ENCODE data around the gene ITIH2.

ITIH2 gene

DNA sequence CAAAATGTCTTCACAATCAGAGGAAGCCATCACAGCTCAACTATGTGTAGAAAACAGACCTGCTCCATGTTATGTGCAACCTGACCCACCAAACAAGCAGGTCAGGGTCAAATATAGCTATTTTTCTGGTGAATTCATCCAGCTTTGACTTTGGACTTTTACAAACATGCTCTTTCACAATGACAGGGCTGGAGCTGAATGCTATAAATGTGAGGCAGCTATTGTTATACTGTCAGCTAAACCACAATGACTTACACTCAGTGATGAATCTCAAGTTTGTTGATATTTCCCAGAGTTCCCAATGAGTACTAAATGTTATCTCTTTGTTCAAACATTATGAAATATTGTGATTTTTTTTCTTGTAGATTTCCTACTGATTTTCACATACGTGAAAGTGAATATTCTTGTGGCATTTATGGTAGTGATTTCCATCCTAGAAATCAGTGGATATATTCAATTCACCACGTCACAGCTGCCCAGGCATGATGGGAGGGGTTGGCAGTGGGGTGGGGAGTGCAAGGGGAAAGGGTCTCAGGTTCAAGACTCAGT lies 2.5 kb upstream of the ITIH2 start:
- peak; percentile 2 for DNase-seq (ENCODE audit: low read depth)
- TF ChIP-seq, protein P1, sequence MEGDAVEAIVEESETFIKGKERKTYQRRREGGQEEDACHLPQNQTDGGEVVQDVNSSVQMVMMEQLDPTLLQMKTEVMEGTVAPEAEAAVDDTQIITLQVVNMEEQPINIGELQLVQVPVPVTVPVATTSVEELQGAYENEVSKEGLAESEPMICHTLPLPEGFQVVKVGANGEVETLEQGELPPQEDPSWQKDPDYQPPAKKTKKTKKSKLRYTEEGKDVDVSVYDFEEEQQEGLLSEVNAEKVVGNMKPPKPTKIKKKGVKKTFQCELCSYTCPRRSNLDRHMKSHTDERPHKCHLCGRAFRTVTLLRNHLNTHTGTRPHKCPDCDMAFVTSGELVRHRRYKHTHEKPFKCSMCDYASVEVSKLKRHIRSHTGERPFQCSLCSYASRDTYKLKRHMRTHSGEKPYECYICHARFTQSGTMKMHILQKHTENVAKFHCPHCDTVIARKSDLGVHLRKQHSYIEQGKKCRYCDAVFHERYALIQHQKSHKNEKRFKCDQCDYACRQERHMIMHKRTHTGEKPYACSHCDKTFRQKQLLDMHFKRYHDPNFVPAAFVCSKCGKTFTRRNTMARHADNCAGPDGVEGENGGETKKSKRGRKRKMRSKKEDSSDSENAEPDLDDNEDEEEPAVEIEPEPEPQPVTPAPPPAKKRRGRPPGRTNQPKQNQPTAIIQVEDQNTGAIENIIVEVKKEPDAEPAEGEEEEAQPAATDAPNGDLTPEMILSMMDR (conservative IDR thresholded peaks at IDR 0.05; ENCODE audit: control insufficient read depth, insufficient read depth, low read depth, low read length): no peak
- no peak overlapping the region for H3K4me3 ChIP-seq (ENCODE audit: control insufficient read depth, low read depth, low read length)

DNA sequence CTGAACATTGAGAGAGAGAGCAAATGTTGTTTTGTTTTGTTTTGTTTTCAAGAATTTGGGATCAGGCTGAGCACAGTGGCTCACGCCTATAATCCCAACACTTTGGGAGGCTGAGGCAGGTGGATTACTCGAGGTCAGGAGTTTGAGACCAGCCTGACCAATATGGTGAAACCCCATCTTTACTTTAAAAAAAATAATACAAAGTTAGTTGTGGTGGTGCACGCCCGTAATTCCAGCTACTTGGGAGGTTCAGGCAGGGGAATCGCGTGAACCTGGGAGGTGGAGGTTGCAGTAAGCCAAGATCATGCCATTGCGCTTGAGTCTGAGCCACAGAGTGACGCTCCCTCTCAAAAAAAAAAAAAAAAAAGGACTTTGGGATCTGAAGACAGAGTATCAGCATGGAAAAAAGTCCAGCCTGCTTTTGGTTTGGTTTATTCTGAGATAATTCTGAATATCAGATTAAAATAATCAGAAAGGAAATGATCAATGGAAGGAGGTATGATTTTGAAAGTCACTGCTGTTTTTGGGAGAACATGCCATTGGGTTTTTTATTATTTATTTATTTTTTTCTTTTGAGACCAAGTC lies 1.9 kb upstream of the ITIH2 start:
- TF ChIP-seq, protein P1 (conservative IDR thresholded peaks at IDR 0.05; ENCODE audit: control insufficient read depth, insufficient read depth, low read depth, low read length): no peak
- no peak for DNase-seq (ENCODE audit: low read depth)
- H3K4me3 ChIP-seq (ENCODE audit: control insufficient read depth, low read depth, low read length): no peak overlapping the region

GRCh38 chr10:7702288-7702812 lies 766 bp upstream of the ITIH2 start:
- TF ChIP-seq, protein P1 (conservative IDR thresholded peaks at IDR 0.05; ENCODE audit: control insufficient read depth, insufficient read depth, low read depth, low read length): no peak
- H3K4me3 ChIP-seq (ENCODE audit: control insufficient read depth, low read depth, low read length): no peak overlapping the region
- no peak for DNase-seq (ENCODE audit: low read depth)

GRCh38 chr10:7704071-7705016 lies 1.2 kb downstream of the ITIH2 start:
- DNase-seq (ENCODE audit: low read depth): no peak
- TF ChIP-seq, protein P1 (conservative IDR thresholded peaks at IDR 0.05; ENCODE audit: control insufficient read depth, insufficient read depth, low read depth, low read length): no peak
- no peak overlapping the region for H3K4me3 ChIP-seq (ENCODE audit: control insufficient read depth, low read depth, low read length)

DNA sequence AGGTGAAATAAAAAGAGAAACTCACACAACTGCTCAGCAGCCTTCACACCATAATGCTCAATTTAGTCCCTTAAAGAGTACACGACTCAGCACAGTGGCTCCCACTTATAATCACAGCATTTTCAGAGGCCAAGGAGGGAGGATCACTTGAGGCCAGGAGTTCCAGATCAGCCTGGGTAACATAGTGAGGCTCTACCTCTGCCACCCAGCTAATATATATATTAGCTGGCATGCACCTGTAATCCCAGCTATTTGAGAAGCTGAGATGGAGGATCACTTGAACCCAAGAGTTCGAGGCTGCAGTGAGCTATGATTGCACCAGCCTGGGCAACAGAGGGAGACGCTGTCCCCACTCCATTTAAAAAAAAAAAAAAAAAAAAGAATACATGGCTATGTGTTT lies 2.2 kb downstream of the ITIH2 start:
- no peak overlapping the region for H3K4me3 ChIP-seq (ENCODE audit: control insufficient read depth, low read depth, low read length)
- TF ChIP-seq, protein P1 (conservative IDR thresholded peaks at IDR 0.05; ENCODE audit: control insufficient read depth, insufficient read depth, low read depth, low read length): no peak
- no peak for DNase-seq (ENCODE audit: low read depth)

DNA sequence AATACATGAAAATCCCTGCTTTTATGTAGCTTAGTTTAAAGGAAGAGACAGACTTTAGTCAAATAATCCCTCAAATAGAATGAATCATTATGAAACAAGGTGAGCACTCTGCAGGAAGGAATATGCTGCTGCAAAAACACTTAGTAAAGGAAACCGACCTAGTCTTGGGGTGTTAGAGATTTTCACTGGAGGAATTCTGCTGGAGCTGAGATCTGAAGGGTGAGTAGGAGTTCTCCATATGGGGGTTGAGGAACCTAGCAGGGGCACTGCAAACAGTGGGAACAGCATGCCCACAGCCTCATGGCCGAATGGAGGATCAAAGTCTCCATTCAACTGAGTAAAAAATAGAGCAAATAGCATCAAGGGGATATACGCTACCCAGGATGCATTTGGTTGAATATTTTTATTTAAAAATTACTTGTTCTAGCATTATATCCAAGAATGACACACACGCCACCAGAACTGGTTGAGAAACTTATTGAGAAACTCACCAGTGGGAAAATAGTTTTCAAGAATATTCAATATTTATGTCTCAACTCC lies 3.5 kb downstream of the ITIH2 start:
- DNase-seq (ENCODE audit: low read depth): no peak
- H3K4me3 ChIP-seq (ENCODE audit: control insufficient read depth, low read depth, low read length): no peak overlapping the region
- TF ChIP-seq, protein P1 (conservative IDR thresholded peaks at IDR 0.05; ENCODE audit: control insufficient read depth, insufficient read depth, low read depth, low read length): no peak

Measured in fibroblast of mammary gland (primary cell).